ENCODE data around the gene ISOC2.

DNA sequence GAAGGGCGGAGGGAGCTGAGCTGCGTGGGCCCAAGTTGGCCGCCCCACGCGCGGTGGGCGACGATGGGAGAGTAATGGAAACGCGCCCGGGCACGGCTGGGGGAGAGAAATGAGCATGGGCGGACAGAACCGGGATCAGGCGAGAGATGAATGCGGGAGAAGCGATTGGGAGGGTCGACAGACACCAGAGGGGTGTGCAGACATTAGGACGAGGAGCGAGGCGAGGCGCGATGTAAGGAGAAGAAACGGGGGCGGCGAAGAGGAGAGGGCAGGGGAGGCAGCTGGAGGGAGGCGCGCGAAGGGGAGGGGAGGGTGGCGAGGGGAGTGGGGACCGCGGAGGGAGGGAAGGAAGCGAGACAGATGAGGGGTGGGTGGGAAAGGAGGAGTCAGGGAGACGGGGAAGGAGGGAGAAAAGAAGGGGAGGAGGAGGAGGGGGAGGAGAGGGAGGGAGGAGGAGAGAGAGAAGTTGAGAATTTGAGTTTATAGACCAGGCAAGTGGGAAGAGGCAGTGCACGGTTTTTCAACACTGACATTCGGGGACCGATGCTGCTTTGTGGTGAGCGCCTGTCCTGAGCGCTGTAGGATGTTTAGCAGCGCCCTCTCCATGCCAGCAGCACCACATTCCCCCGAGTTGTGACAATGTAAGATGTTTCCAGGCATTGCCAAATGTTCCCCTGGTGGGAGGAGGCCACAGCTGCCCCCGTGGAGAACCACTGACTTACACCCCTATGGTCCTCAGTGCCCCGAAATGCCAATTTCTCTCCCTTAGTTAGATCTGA lies 18.2 kb downstream of the ISOC2 start, which contains the start of gene SHISA7:
- TF ChIP-seq CTCF (IDR thresholded peaks at IDR 0.05; ENCODE audit: low read depth, low read length) (no peak), MYC (IDR thresholded peaks at IDR 0.05; ENCODE audit: low read depth, low read length) (no peak)

Measured in NB4 (cell line).